ENCODE data around the gene DCAF5. TPM values are rescaled to one million over a fixed set of nuclear protein-coding genes. Genes with fewer than 3 reads are reported as not detected.

The DCAF5 gene
- total RNA-seq, 1 donor from 2014 or later: 57.8 TPM

- no peak for DNase-seq
- H3K4me1 ChIP-seq: peaks cover 69% of the 10 kb centered on the region
Measured at GRCh38 chr14:69042299-69042698, 110.6 kb downstream of the DCAF5 start.

GRCh38 chr14:69041783-69042182 lies 111.1 kb downstream of the DCAF5 start:
- H3K27ac ChIP-seq (replicated peaks): no peak overlapping the region
- no peaks in the 10 kb centered on the region for H3K36me3 ChIP-seq
- no peak for DNase-seq
- TF ChIP-seq CTCF (IDR thresholded peaks at IDR 0.05; ENCODE audit: borderline replicate concordance): no peak
- intact Hi-C loops (cut with micrococcal nuclease): no loop called here
- no peaks in the 10 kb centered on the region for H3K9me3 ChIP-seq (replicated peaks)
- H3K4me1 ChIP-seq: peaks cover 69% of the 10 kb centered on the region
- H3K4me3 ChIP-seq: no peak overlapping the region
- H3K27me3 ChIP-seq (ENCODE audit: low read depth): no peaks in the 10 kb centered on the region

More at GRCh38 chr14:69042299-69042698, 110.6 kb downstream of the DCAF5 start:
- H3K9me3 ChIP-seq (replicated peaks): no peaks in the 10 kb centered on the region
- no peaks in the 10 kb centered on the region for H3K36me3 ChIP-seq
- intact Hi-C loops (cut with micrococcal nuclease): no loop called here
- H3K4me3 ChIP-seq: no peak overlapping the region
- no peaks in the 10 kb centered on the region for H3K27me3 ChIP-seq (ENCODE audit: low read depth)
- TF ChIP-seq CTCF (IDR thresholded peaks at IDR 0.05; ENCODE audit: borderline replicate concordance): no peak
- H3K27ac ChIP-seq (replicated peaks): peak overlapping the region; percentile 54

GRCh38 chr14:69040353-69040752 lies 112.6 kb downstream of the DCAF5 start:
- no peaks in the 10 kb centered on the region for H3K9me3 ChIP-seq (replicated peaks)
- intact Hi-C loops (cut with micrococcal nuclease): no loop called here

GRCh38 chr14:69039288-69039628 lies 113.7 kb downstream of the DCAF5 start:
- H3K9me3 ChIP-seq (replicated peaks): no peaks in the 10 kb centered on the region
- H3K4me1 ChIP-seq: peaks cover 60% of the 10 kb centered on the region
- H3K27me3 ChIP-seq (ENCODE audit: low read depth): no peaks in the 10 kb centered on the region
- peak overlapping the region; percentile 36 for H3K27ac ChIP-seq (replicated peaks)
- intact Hi-C loops (cut with micrococcal nuclease): no loop called here
- no peaks in the 10 kb centered on the region for H3K36me3 ChIP-seq
- no peak overlapping the region for H3K4me3 ChIP-seq
- no peak for DNase-seq
- no peak for TF ChIP-seq CTCF (IDR thresholded peaks at IDR 0.05; ENCODE audit: borderline replicate concordance)

More at GRCh38 chr14:69040353-69040752, 112.6 kb downstream of the DCAF5 start:
- Histone ChIP-seq H3K27ac (replicated peaks) (no peak overlapping the region), H3K4me1 (peaks cover 60% of the 10 kb centered on the region), H3K36me3 (no peaks in the 10 kb centered on the region), H3K4me3 (no peak overlapping the region), H3K27me3 (ENCODE audit: low read depth) (no peaks in the 10 kb centered on the region)
- TF ChIP-seq CTCF (IDR thresholded peaks at IDR 0.05; ENCODE audit: borderline replicate concordance): no peak
- DNase-seq: no peak

GRCh38 chr14:69038455-69039287 lies 114.2 kb downstream of the DCAF5 start:
- no peak for TF ChIP-seq CTCF (IDR thresholded peaks at IDR 0.05; ENCODE audit: borderline replicate concordance)
- Histone ChIP-seq H3K27ac (replicated peaks) (peak overlapping the region; percentile 36), H3K36me3 (no peaks in the 10 kb centered on the region), H3K4me3 (no peak overlapping the region), H3K27me3 (ENCODE audit: low read depth) (no peaks in the 10 kb centered on the region), H3K9me3 (replicated peaks) (no peaks in the 10 kb centered on the region), H3K4me1 (peaks cover 54% of the 10 kb centered on the region)
- intact Hi-C loops (cut with micrococcal nuclease): no loop called here
- no peak for DNase-seq
